ENCODE data around the gene ALDH1A3. TPM values are rescaled to one million over a fixed set of nuclear protein-coding genes. Genes with fewer than 3 reads are reported as not detected.

Gene ALDH1A3
- total RNA-seq, 4 donors from 2014 or later = 6.7 to 39.4 (median 17.9) TPM

DNA sequence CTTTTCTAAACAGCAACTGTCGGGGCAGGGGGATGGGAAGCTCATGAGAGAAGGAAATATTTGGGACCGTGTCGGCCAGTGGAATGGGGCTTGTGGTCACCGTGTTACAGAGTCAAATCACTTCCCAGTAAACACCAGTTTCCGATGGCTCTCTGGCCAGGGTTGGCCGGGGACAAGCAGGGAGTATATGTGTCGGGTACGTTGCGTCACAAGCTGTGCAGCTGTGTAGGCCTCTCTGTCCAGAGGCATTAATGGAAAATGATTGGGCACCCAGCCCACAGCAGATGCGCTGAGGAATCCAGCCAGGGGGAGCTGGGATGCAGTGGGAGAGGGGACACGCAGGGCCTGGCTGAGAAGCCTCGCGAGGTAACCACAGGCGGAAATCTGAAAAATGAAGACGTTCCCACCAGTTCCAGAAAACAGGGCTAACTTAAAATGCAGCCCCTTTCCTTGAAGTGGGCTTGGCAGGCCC, 15.8 kb upstream of the ALDH1A3 start:
- Histone ChIP-seq H3K4me3 (no peak overlapping the region), H3K27me3 (no peaks in the 10 kb centered on the region), H3K9me3 (no peaks in the 10 kb centered on the region), H3K36me3 (no peaks in the 10 kb centered on the region), H3K4me1 (peaks cover 0 to 13% (median 4%) of the 10 kb centered on the region in 4 donors), H3K27ac (peak overlapping the region; percentile 2 to 44 (median 30))
- TF ChIP-seq POLR2A (IDR thresholded peaks at IDR 0.05) (no peak), POLR2AphosphoS5 (IDR thresholded peaks at IDR 0.05) (peak in 2 of 3 donors; percentile 24 to 29)
- peak; percentile 51 for DNase-seq
- intact Hi-C loops (cut with DNase I; ENCODE audit: low total_unique reads) = no loop called here
- in situ Hi-C loops (cut with MboI; ENCODE audit: low pct_ligation_motif_present in 1 of 4, low pct_unique_long_range_greater_than_20kb in 1 of 4, low sequenced_read_pairs in 3 of 4) = loop anchor here in 2 of 4 donors (25.0 kb wide), 2 partner anchors 202 to 227 kb away; no protein-coding TSS in a partner anchor
- WGBS, 2 donors (ENCODE audit: low coverage in 1 of 2) = 65 to 72% methylated on average over 8 to 15 of the region's 15 CpGs

DNA sequence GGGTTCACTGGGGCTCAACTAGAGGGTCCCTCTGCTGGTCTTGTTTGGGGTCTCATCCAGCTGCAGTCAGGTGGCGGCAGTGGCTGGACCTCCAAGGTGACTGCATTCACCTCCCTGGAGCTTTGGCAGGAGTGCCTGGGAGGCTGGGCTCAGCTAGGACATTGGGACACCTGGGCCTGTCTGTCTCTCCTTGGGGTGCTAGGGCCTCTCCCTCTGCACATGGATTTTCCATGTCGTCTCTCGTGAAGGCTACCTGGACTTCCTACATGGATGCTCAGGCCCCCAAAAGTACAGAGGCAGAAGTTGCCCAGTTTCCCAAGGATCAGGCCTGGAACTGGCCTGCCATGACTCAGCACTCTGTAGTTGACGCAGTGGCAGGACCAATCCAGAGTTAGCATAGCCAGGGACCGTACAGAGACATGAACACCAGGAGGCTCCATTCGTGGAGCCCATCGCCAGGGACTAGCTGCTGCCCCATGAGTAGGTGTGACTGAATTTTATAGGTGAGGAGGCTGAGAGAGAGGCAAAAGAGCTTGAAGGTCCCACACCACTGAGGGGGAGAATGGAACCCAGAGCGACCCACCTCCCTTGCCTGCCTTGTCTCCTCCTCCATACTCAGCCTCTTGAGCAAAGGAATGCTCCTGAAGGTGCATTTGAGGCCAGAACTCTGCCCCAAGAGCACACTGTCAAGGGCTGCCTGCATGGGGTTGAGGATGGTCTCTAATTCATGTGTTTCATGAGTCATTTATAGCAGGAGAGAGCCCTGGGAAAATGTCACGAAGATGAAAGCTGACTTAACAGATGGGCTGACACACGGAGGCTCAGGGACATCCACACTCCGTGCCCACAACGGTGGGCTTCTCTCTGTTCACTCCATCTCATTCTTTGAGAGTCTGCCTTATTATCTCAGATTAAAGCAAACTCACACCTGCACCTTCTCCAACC, 13.0 kb upstream of the ALDH1A3 start:
- no peak for TF ChIP-seq EP300 (IDR thresholded peaks at IDR 0.05; ENCODE audit: low read depth)
- TF ChIP-seq POLR2A (IDR thresholded peaks at IDR 0.05) = no peak
- TF ChIP-seq, protein P1, sequence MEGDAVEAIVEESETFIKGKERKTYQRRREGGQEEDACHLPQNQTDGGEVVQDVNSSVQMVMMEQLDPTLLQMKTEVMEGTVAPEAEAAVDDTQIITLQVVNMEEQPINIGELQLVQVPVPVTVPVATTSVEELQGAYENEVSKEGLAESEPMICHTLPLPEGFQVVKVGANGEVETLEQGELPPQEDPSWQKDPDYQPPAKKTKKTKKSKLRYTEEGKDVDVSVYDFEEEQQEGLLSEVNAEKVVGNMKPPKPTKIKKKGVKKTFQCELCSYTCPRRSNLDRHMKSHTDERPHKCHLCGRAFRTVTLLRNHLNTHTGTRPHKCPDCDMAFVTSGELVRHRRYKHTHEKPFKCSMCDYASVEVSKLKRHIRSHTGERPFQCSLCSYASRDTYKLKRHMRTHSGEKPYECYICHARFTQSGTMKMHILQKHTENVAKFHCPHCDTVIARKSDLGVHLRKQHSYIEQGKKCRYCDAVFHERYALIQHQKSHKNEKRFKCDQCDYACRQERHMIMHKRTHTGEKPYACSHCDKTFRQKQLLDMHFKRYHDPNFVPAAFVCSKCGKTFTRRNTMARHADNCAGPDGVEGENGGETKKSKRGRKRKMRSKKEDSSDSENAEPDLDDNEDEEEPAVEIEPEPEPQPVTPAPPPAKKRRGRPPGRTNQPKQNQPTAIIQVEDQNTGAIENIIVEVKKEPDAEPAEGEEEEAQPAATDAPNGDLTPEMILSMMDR (IDR thresholded peaks at IDR 0.05) = no peak
- TF ChIP-seq POLR2AphosphoS5 (IDR thresholded peaks at IDR 0.05) = no peak
- Histone ChIP-seq H3K27me3 (no peaks in the 10 kb centered on the region), H3K4me1 (peaks cover 0 to 13% (median 4%) of the 10 kb centered on the region in 4 donors), H3K9me3 (no peaks in the 10 kb centered on the region), H3K27ac (no peak overlapping the region), H3K4me3 (no peak overlapping the region), H3K36me3 (no peaks in the 10 kb centered on the region)
- intact Hi-C loops (cut with DNase I; ENCODE audit: low total_unique reads) (no loop called here), in situ Hi-C loops (cut with MboI; ENCODE audit: low pct_ligation_motif_present in 1 of 4, low pct_unique_long_range_greater_than_20kb in 1 of 4, low sequenced_read_pairs in 3 of 4) (loop anchor here in 2 of 4 donors (25.0 kb wide), 2 partner anchors 204 to 229 kb away; no protein-coding TSS in a partner anchor)
- no peak for DNase-seq
- WGBS, 2 donors (ENCODE audit: low coverage in 1 of 2) = 80 to 83% methylated on average over 2 to 12 of the region's 12 CpGs

DNA sequence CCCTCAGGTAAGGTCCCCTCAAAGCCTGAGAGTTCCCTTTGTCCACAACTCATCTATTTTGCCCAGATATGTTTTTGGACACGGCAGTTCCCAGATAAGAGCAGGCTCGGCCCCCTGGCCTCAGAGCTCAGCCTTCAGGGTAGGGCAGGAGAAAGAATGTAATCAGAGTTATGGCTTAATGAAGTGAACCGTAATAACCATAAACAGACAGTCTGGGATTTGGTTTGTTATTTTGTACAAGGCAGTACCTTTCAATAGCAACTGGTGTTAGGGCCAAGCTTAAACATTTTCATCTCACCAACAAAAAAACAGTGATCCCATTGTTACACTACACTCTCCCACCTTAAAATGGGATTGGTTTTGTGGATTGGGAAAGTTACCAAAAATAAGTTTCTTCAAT, 12.2 kb upstream of the ALDH1A3 start:
- 45% methylated on average over 3 of the region's 3 CpGs; no CpG with 5 or more reads in 1 of the 2 donors for WGBS, 2 donors (ENCODE audit: low coverage in 1 of 2)
- in situ Hi-C loops (cut with MboI; ENCODE audit: low pct_ligation_motif_present in 1 of 4, low pct_unique_long_range_greater_than_20kb in 1 of 4, low sequenced_read_pairs in 3 of 4) (loop anchor here in 2 of 4 donors (25.0 kb wide), 2 partner anchors 205 to 230 kb away; no protein-coding TSS in a partner anchor), intact Hi-C loops (cut with DNase I; ENCODE audit: low total_unique reads) (no loop called here)
- Histone ChIP-seq H3K4me1 (peaks cover 0 to 13% (median 4%) of the 10 kb centered on the region in 4 donors), H3K36me3 (no peaks in the 10 kb centered on the region), H3K4me3 (no peak overlapping the region), H3K9me3 (no peaks in the 10 kb centered on the region), H3K27me3 (no peaks in the 10 kb centered on the region), H3K27ac (no peak overlapping the region)
- TF ChIP-seq EP300 (IDR thresholded peaks at IDR 0.05; ENCODE audit: low read depth) (no peak), POLR2A (IDR thresholded peaks at IDR 0.05) (no peak), POLR2AphosphoS5 (IDR thresholded peaks at IDR 0.05) (no peak)
- TF ChIP-seq, protein P1 (IDR thresholded peaks at IDR 0.05) = no peak
- DNase-seq = peak; percentile 32

DNA sequence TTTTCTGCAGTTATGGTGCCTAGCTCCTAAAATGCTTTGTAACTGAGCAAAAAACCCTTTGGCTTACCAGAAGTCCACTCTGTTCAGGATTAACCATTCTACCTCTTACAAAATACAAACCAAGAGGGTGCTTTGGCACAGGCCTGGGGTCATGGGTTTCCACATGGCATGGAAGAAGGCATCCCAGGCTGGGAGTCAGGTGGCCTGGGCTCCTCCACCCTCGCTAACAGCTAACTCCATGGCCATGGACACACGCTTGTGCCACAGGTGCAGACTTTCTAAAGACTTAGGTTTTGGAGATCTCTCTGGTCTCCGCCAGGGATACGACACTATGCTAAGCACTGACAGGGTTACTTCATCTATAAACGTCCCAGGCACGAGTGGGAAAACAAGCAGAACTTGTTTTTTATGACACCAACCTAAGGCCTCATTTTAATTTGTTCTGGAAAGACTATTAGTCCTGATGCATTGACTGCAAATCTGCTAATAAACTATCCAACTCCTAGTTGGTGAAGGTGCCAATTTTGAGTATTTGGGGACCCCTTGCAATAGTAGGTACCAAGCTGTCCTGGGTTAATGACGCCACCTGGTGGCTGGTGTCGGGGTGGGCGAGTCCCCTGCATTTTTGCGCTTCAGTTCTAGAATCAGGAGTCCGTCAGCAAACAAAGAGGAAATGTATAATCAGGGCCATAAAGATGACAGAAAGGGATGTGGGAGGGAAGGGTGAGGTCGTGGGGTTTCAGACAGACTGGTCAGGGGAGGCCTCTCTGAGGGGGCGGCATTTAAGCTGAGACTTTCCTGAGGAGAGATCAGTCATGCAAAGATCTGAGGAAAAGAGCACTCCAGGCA, 10.3 kb upstream of the ALDH1A3 start:
- 58 to 66% methylated on average over 4 to 13 of the region's 13 CpGs for WGBS, 2 donors (ENCODE audit: low coverage in 1 of 2)
- Histone ChIP-seq H3K4me3 (no peak overlapping the region), H3K27ac (no peak overlapping the region), H3K36me3 (no peaks in the 10 kb centered on the region), H3K9me3 (no peaks in the 10 kb centered on the region), H3K4me1 (peaks cover 0 to 13% (median 5%) of the 10 kb centered on the region in 4 donors), H3K27me3 (no peaks in the 10 kb centered on the region)
- in situ Hi-C loops (cut with MboI; ENCODE audit: low pct_ligation_motif_present in 1 of 4, low pct_unique_long_range_greater_than_20kb in 1 of 4, low sequenced_read_pairs in 3 of 4) (loop anchor here in 2 of 4 donors (25.0 kb wide), 2 partner anchors 207 to 232 kb away; no protein-coding TSS in a partner anchor), intact Hi-C loops (cut with DNase I; ENCODE audit: low total_unique reads) (no loop called here)
- no peak for DNase-seq
- no peak for TF ChIP-seq EP300 (IDR thresholded peaks at IDR 0.05; ENCODE audit: low read depth)
- TF ChIP-seq, protein P1 (IDR thresholded peaks at IDR 0.05) = peak in 4 of 5 experiments; percentile 9 to 28 (median 17)
- no peak for TF ChIP-seq POLR2A (IDR thresholded peaks at IDR 0.05)
- no peak for TF ChIP-seq POLR2AphosphoS5 (IDR thresholded peaks at IDR 0.05)
